ACC112 (cell line): ENCODE measurements around the gene RNF213.

Source experiments
- H2AFZ ChIP-seq: fragments of 200-600 bp; sonication (generic); one replicate; pipeline ENCODE4 v1.6.0; 2017; ENCODE audit warnings: antibody characterized with exemption, low read length; ENCODE audit not compliant: unreplicated experiment
- H3K27ac ChIP-seq: fragments of 200-600 bp; sonication (generic); 2 replicates; pipeline ENCODE4 v1.5.1; 2014; ENCODE audit warnings: low read depth, mild to moderate bottlenecking, antibody characterized with exemption, low read length, moderate library complexity
- H3K27me3 ChIP-seq: fragments of 200-600 bp; sonication (generic); 2 replicates; pipeline ENCODE4 v1.6.1; 2014; ENCODE audit warnings: mild to moderate bottlenecking, antibody characterized with exemption, low read length, moderate library complexity, mixed read lengths; ENCODE audit not compliant: insufficient read depth
- H3K36me3 ChIP-seq: fragments of 200-600 bp; sonication (generic); 2 replicates; pipeline ENCODE4 v1.6.1; 2016; ENCODE audit warnings: mild to moderate bottlenecking, antibody characterized with exemption, low read length, moderate library complexity, mixed read lengths; ENCODE audit not compliant: insufficient read depth
- H3K4me1 ChIP-seq: fragments of 200-600 bp; sonication (generic); one replicate; pipeline ENCODE4 v1.6.1; 2016; ENCODE audit warnings: low read length, mixed read lengths; ENCODE audit not compliant: insufficient read depth, unreplicated experiment, control insufficient read depth
- H3K4me3 ChIP-seq: fragments of 200-600 bp; sonication (generic); 2 replicates; pipeline ENCODE4 v1.5.1; 2014; ENCODE audit warnings: mild to moderate bottlenecking, low read depth, low read length
- H3K79me2 ChIP-seq: fragments of 200-600 bp; sonication (generic); one replicate; pipeline ENCODE4 v1.6.0; 2016; ENCODE audit warnings: low read length; ENCODE audit not compliant: control insufficient read depth, unreplicated experiment, insufficient read depth

RNF213 gene

DNA sequence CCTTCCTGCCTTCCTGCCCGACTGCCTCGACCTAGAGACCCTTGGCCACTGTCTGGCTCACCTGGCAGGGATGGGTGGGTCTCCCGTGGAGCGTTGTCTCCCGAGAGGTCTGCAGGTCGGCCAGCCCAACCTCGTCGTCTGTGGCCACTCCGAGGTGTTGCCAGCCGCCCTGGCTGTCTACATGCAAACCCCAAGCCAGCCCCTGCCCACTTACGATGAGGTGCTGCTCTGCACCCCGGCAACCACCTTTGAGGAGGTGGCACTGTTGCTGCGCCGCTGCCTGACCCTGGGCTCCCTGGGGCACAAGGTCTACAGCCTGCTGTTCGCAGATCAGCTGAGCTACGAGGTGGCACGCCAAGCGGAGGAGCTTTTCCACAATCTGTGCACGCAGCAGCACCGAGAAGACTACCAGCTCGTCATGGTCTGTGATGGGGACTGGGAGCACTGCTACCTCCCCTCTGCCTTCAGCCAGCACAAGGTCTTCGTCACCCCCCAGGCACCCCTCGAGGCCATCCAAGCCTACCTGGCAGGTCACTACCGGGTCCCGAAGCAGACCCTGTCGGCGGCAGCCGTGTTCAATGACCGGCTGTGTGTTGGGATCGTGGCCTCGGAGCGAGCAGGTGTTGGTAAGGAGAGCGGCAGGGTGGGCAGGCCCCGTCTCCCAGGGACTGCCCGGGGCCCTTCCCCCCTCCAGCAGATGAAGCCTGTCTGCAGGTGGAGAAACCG, 79.2 kb downstream of the RNF213 start:
- Histone ChIP-seq H3K79me2 (peaks cover 4% of the 10 kb centered on the region), H3K27ac (no peak overlapping the region), H3K4me3 (no peak overlapping the region), H3K27me3 (no peaks in the 10 kb centered on the region), H2AFZ (no peak overlapping the region), H3K4me1 (no peaks in the 10 kb centered on the region), H3K36me3 (peaks cover 63% of the 10 kb centered on the region)

DNA sequence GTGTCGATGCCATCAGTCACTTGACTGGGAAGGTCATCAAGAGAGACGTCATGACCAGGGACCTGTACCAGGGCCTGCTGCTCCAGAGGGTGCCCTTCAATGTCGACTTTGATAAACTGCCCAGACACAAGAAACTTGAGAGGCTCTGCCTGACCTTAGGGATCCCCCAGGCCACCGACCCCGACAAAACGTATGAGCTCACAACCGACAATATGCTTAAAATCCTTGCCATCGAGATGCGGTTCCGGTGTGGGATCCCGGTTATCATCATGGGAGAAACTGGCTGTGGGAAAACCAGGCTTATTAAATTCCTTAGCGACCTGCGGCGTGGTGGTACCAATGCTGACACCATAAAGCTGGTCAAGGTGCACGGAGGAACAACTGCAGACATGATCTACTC, 84.7 kb downstream of the RNF213 start:
- Histone ChIP-seq H2AFZ (no peak overlapping the region), H3K36me3 (peaks cover 81% of the 10 kb centered on the region), H3K4me3 (no peak overlapping the region)

DNA sequence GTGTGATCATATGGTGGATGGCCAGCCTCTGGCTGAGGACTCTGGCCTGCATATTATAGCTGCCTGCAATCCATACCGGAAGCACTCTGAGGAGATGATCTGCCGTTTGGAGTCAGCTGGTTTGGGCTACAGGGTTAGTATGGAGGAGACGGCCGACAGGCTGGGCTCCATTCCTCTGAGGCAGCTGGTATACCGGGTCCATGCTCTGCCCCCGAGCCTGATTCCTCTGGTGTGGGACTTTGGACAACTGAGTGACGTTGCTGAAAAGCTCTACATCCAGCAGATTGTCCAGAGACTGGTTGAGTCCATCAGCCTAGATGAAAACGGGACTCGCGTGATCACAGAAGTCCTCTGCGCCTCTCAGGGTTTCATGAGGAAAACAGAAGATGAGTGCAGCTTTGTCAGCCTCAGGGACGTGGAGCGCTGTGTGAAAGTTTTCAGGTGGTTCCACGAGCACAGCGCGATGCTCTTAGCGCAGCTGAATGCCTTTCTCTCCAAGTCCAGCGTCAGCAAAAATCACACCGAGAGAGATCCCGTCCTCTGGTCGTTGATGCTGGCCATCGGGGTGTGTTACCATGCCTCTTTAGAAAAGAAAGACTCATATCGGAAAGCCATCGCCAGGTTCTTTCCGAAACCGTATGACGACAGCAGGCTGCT, 85.3 kb downstream of the RNF213 start:
- no peaks in the 10 kb centered on the region for H3K27me3 ChIP-seq
- H3K36me3 ChIP-seq, result peaks cover 87% of the 10 kb centered on the region
- H3K4me1 ChIP-seq, result peaks cover 13% of the 10 kb centered on the region
- H3K79me2 ChIP-seq, result peaks cover 23% of the 10 kb centered on the region
- no peak overlapping the region for H2AFZ ChIP-seq
- no peak overlapping the region for H3K4me3 ChIP-seq
- H3K27ac ChIP-seq, result no peak overlapping the region

More for the DNA sequence above, 84.7 kb downstream of the RNF213 start:
- no peak overlapping the region for H3K27ac ChIP-seq
- H3K4me1 ChIP-seq, result peaks cover 13% of the 10 kb centered on the region
- H3K27me3 ChIP-seq, result no peaks in the 10 kb centered on the region
- peaks cover 23% of the 10 kb centered on the region for H3K79me2 ChIP-seq

DNA sequence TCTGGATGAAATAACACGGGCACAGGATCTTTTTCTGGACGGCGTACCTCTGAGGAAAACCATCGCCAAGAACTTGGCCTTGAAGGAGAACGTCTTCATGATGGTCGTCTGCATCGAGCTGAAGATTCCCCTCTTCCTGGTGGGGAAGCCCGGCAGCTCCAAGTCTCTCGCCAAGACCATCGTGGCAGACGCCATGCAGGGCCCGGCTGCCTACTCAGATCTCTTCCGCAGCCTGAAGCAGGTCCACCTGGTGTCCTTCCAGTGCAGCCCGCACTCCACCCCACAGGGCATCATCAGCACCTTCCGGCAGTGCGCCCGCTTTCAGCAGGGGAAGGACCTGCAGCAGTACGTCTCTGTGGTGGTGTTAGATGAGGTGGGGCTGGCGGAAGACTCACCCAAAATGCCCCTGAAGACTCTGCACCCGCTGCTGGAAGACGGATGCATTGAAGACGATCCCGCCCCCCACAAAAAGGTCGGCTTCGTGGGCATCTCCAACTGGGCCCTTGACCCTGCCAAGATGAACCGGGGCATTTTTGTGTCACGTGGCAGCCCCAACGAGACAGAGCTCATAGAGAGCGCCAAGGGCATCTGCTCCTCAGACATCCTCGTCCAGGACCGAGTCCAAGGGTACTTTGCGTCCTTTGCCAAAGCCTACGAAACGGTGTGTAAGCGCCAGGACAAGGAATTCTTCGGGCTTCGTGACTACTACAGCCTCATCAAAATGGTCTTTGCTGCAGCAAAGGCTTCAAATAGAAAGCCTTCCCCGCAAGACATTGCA, 86.0 kb downstream of the RNF213 start:
- Histone ChIP-seq H3K27ac (no peak overlapping the region), H3K79me2 (peaks cover 23% of the 10 kb centered on the region), H2AFZ (no peak overlapping the region), H3K4me1 (peaks cover 13% of the 10 kb centered on the region), H3K27me3 (no peaks in the 10 kb centered on the region), H3K4me3 (no peak overlapping the region), H3K36me3 (peaks cover 87% of the 10 kb centered on the region)

DNA sequence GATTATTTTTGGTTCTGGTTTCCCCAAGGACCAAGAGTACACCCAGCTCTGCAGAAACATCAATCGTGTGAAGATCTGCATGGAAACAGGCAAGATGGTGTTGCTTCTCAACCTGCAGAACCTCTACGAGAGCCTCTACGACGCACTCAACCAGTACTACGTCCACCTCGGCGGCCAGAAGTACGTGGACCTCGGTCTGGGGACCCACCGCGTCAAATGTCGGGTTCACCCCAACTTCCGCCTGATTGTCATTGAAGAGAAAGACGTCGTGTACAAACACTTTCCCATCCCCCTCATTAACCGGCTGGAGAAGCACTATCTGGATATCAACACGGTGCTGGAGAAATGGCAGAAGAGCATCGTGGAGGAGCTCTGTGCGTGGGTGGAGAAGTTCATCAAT, 86.9 kb downstream of the RNF213 start:
- Histone ChIP-seq H2AFZ (no peak overlapping the region), H3K4me3 (no peak overlapping the region), H3K36me3 (peaks cover 88% of the 10 kb centered on the region), H3K27me3 (no peaks in the 10 kb centered on the region), H3K79me2 (peaks cover 24% of the 10 kb centered on the region), H3K4me1 (peaks cover 13% of the 10 kb centered on the region), H3K27ac (no peak overlapping the region)

DNA sequence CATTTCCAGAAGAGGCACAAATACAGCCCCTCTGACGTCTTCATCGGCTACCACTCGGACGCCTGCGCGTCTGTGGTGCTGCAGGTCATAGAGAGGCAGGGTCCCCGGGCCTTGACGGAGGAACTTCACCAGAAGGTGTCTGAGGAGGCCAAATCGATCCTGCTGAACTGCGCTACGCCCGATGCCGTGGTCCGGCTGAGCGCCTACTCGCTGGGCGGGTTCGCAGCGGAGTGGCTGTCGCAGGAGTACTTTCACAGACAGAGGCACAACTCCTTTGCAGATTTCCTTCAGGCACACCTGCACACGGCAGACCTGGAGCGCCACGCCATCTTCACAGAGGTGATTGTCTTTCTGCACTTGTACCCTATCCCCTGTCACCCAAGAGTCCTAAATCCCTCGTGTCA, 87.3 kb downstream of the RNF213 start:
- Histone ChIP-seq H3K4me1 (peaks cover 13% of the 10 kb centered on the region), H3K4me3 (no peak overlapping the region), H3K27ac (no peak overlapping the region), H3K27me3 (no peaks in the 10 kb centered on the region), H3K36me3 (peaks cover 90% of the 10 kb centered on the region), H3K79me2 (peaks cover 24% of the 10 kb centered on the region), H2AFZ (no peak overlapping the region)

DNA sequence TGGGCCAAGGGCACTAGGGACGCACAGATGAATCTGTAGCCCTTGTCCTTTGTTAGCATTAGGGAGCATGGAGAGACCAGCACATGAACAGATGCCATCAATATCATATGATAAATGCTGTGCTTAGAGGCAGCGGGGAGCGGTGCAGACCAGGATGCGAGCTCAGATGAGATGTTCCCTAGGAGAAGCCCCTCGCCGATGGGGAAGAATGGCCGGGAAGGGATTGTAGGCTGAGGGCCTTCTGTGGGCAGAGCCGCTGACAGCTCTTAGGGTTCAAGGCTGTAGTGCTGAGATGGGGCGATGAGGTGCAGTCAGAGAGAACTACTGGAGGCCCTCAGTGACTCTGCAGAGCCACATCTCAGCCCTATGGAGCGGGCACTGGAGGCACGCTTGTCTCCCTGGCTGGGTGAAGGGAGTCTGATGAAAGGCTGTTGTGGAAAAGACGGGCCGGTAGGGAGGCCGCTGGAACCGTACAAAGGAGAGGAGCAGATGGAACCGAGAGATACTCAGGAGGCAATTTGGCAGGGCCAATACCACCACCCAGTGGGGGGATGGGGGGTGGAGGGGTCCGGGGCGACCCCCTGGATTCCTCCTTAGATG, 88.0 kb downstream of the RNF213 start:
- H3K27ac ChIP-seq, result no peak overlapping the region
- peaks cover 24% of the 10 kb centered on the region for H3K79me2 ChIP-seq
- peaks cover 13% of the 10 kb centered on the region for H3K4me1 ChIP-seq
- peaks cover 90% of the 10 kb centered on the region for H3K36me3 ChIP-seq
- H3K4me3 ChIP-seq, result no peak overlapping the region
- no peak overlapping the region for H2AFZ ChIP-seq
- H3K27me3 ChIP-seq, result no peaks in the 10 kb centered on the region

DNA sequence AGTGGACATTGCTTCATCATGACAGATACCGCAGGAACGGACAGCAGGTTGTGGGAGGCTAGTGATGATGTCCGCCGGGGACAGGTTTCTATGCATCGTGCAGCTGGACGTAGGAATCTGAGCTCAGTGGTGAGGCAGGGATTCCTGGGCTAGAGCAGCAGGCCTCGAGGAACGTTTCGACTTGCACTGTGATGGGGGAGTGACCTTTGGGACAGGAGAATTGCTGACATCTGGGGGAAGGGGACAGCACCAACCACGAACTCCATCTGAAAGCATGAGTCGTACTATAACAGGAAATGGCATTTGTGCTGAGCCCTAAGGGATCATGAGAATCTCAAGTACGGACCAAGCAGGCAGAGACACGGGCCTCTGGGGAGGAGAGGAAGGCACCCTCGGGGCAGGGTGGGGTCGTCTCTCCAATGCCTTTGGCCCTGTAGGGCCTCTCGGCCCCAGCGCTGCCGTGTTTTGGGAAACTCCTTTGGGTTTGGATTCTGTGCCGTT, 88.5 kb downstream of the RNF213 start:
- Histone ChIP-seq H3K27me3 (no peaks in the 10 kb centered on the region), H3K27ac (peak overlapping the region; percentile 48; the same call in 1 of the 2 replicates), H3K4me3 (no peak overlapping the region), H3K79me2 (peaks cover 24% of the 10 kb centered on the region), H2AFZ (no peak overlapping the region), H3K36me3 (peaks cover 90% of the 10 kb centered on the region), H3K4me1 (peaks cover 13% of the 10 kb centered on the region)

DNA sequence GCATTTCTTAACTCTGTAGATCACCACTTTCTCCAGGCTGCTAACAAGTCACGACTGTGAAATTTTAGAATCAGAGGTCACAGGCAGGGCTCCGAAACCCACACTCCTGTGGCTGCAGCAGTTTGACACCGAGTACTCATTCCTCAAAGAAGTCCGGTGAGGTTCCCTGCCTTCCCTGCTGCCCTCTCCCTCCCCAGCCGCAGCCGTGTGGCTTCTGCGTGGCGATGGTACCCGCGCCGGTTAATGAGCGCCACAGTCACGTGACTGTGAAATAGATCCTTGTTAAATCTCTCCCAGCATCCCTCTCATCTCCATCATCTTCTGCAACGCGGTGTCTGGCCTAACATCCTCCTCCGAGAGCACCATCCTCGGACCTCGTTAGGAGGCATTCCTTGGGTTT, 89.1 kb downstream of the RNF213 start:
- H3K4me3 ChIP-seq, result no peak overlapping the region
- H3K27ac ChIP-seq, result peak overlapping the region; percentile 48; the same call in 1 of the 2 replicates
- peaks cover 24% of the 10 kb centered on the region for H3K79me2 ChIP-seq
- H2AFZ ChIP-seq, result no peak overlapping the region
- peaks cover 88% of the 10 kb centered on the region for H3K36me3 ChIP-seq
- peaks cover 13% of the 10 kb centered on the region for H3K4me1 ChIP-seq
- no peaks in the 10 kb centered on the region for H3K27me3 ChIP-seq

DNA sequence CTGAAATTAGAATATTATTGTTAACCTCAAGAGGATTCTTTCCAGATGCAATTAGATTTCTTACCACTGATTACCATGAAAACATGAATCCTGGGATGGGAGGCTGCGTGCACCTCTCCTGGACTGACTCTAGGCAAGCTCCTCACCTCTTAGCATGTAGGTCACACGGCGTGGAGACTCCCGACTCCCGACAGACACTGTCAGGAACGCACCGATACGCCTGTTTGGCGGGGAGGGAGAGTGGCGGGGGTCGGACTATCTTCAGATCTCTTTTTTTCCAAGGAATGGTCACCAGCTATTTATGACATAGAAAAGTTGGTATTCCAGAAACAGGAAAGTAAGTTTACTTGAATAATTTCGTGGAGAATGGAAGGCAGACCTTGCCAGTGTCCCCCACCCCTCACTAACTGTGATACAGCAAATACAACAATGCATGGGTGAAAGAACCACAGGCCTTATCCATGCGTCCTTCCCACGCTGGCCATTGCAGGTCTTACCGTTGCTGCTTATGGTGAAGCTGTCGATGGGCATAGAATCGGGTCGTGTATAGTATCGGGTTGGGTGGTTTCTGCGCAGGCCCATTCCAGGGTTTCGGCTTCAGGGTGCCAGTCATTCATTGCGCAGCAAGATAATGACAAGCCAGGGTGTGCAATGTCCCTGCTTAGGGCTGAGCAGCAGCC, 91.7 kb downstream of the RNF213 start:
- peaks cover 67% of the 10 kb centered on the region for H3K36me3 ChIP-seq
- no peak overlapping the region for H3K27ac ChIP-seq
- H3K4me3 ChIP-seq, result no peak overlapping the region
- peaks cover 11% of the 10 kb centered on the region for H3K79me2 ChIP-seq
- H3K27me3 ChIP-seq, result no peaks in the 10 kb centered on the region
- H3K4me1 ChIP-seq, result peaks cover 13% of the 10 kb centered on the region
- no peak overlapping the region for H2AFZ ChIP-seq
